HG03521 (cell line): ENCODE results near the gene MCAM.

Experiments
- ATAC-seq: cut with Tn5 transposase; IDR thresholded peaks from one replicate; pipeline ENCODE4 v1.9.1; 2021; ENCODE audit warnings: mild to moderate bottlenecking, moderate library complexity; ENCODE audit not compliant: unreplicated experiment

The MCAM gene

GRCh38 chr11:119332111-119332765, 15.3 kb upstream of the MCAM start:
- no peak for ATAC-seq

GRCh38 chr11:119330237-119330636, 13.3 kb upstream of the MCAM start:
- no peak for ATAC-seq

DNA sequence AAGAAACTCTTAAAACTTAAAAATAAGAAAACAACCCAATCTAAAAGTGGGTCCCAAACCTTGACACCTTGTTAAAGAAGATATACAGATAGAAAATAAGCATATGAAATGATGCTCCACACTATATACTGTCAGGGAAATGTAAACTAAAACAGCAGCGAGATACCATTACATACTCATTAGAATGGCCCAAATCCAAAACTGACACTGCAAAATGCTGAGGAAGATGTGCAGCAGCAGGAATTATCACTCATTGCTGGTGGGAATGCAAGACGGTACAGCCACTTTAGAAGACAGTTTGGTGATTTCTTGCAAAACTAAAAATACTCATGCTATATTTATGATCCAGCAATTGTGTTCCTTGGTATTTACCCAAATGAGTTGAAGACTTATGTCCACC, 12.4 kb upstream of the MCAM start:
- no peak for ATAC-seq

- no peak for ATAC-seq
Observed at GRCh38 chr11:119324189-119324588, 7.3 kb upstream of the MCAM start.

DNA sequence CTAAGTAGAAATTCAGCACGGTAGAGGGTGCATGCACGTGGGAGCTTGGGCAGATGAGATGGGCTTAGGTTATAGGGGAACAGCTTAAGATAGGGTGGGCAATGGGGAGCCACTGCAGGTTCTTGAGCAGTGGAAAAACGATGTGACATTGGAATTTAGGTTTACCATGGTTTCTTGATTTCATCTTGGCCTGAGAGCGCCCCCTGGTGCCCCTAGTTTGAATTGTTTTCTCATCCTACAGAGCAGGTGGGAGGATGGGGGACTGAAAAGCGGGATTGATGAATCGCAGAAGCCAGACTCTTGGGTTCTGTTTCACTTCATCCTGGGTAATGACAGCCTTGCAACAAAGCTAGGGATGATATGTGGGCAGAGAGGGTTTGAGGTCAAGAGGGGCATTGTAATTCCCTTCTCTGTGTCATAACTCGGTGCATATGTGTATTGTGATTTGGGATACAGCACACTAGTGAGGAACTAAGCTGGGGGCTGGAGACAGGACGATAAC, 6.7 kb upstream of the MCAM start:
- ATAC-seq = no peak

DNA sequence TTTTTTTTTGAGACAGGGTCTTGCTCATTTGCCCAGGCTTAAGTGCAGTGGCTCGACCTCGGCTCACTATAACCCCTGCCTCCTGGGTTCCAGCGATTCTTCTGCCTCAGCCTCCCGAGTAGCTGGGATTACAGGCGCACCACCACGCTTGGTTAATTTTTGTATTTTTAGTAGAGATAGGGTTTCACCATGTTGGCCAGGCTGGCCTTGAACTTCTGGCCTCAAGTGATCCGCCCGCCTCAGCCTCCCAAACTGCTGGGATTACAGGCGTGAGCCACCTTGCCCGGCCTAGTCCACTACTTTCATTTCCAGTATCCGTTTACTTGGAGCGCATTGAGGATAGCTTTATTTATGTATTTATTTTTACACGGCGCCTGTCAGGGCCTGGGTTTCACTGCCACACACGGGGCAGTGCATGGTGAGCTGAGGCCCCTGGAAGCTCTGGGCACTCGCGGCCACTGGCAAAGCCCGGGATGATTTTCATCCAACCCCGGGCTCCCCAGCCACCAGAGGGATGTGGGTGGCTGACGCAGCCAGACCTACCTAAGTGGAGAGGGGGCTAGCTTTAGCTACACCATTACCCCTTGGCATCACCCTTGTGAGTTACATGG, 6.1 kb upstream of the MCAM start:
- ATAC-seq = no peak

DNA sequence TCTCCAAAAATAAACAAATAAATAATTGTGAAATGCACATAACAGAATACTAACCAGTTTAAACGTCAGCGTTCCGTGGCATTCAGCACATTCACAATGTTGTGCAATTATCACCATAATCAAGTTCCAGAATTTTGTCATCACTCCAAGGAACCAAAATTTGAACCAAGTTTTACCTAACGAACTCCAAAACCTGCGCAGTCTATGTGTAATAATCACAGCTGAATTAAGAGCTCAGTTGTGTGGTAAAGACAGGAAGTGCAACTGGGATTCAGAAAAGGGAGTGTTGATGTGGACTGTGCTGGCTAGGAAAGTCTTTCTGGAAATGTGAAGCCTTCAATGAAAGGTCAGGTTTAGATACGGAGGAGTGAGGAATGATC, 5.4 kb upstream of the MCAM start:
- ATAC-seq = no peak

DNA sequence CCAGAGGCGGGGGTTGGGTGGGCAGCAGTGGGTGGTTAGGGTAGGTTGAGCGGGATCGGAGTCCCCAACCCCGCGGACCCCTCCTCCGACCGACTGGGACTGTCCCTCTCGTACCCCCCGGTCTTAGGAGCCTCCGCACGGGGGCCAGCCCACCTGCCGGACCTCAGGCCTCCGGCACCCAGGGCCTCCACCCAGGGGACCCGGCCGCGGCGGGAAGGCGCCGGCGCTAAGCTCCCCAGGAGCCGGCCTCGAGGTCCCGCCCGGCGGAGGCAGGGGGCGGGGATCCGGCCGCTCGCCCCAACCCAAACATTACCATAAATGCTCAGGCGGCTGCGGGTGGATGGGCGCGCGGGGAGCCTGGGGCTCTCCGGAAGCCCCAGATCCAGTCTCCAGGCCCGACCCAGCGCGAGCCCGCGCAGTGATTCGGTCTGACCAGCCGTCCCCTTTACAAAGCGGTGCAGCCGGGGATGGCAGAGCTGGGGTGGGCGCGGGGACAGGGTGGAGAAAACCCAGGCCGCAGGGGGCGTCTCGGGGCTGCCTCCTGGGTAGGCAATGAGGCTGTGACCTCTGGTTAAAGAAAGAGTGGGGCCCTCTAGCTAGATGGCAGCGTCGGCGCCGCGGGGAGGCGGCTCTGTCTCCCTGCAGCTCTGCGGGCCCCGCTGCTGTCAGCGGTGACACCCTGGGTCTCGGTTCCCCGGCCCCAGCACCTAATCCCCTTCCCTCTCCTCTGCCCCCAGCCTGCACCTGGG, 4.0 kb upstream of the MCAM start:
- ATAC-seq = peak; percentile 35

DNA sequence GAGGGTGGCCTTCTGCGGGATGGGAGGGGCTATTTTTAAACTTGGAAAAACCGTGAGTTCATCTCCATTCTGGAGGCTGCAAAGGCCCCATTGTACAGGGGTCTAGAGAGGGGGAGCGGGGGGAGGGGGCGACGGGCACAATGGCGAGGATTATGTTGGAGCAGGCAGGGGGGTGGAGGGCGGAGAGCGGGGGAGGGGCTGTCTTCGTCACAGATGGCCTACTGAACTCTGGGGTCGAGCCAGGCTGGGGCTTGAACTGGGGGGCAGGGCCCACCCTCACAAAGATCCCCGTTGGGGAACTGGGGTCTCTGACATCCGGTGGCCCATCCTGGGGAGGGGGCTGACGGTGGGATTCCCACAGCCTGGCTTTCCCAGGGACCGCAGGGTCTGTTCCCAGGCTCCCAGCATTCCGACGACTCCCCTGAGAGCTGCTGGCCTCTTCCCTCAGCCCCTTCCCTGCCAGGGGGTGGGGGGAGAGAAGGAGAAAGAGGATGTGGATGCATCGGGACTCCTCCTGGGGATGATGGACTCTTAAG, 3.4 kb upstream of the MCAM start:
- no peak for ATAC-seq

DNA sequence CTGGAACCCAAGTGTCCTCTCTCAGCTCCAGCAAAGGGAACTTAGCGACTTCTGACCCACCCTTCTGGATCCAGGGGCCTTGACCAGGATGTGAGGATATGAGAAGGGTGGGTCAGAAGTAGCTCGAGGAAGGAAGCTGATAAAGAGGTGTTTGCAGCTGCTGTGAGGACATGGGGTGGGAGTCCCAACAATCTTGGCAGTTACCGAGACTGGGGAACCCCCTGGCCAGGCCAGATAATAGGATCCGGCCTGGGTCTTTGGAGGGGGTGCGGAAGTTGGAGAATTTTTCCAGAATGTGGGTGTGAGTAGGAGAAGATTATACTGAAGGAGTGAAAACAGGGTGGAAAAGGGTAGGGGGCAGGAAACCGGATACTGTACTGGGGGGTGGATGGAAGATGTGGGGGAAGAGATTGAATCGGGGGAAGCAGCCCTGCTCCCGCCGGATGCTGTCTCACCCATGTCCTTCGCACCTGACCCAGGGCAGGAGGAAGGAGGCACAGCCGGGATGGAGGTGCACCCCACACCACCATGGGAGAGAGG, 2.8 kb upstream of the MCAM start:
- no peak for ATAC-seq

- no peak for ATAC-seq
Observed at GRCh38 chr11:119319136-119319699, 2.3 kb upstream of the MCAM start.

DNA sequence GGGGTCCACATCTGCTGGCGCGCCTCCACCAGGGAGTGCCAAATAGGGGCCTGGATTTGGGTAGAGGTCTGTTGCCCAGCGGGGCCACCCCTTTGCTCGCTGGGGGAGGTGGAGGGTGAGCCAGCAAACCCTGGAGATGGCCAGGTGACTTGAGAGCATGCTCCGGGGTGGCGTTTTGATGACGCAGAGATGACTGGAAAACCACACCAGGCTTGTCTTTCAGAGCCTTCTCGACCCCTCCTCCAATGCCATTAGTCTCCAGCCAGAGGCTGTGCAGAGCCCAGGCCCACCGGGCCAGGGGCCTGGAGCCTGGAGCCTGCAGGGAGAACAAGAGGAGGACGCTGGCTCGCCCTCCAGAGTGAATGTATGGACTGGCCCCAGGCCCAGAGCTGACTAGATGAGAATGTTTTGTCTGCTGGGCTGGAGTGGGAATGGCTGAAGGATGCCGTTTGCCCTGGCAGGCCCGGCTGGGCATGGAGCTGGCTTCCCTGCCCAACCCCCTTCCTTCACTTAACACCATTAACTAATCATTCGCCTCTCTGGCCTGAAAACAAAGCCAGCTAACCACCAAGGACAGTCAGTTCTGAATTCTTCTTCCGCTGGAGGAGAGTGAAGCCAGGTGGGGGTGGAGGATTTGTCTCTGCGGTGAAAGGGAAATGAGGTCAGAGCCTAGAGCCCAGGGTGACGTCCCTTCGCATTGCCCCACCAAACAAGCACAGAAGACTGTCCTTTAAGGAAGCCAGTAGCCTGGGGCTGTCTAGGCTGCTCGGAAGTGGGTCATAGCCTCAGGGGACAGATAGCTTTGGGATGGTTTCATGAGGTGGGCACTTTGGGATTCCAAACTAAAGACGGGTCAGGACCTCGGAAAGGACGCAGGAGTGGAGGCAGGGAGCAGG, 1.6 kb upstream of the MCAM start:
- ATAC-seq = no peak

DNA sequence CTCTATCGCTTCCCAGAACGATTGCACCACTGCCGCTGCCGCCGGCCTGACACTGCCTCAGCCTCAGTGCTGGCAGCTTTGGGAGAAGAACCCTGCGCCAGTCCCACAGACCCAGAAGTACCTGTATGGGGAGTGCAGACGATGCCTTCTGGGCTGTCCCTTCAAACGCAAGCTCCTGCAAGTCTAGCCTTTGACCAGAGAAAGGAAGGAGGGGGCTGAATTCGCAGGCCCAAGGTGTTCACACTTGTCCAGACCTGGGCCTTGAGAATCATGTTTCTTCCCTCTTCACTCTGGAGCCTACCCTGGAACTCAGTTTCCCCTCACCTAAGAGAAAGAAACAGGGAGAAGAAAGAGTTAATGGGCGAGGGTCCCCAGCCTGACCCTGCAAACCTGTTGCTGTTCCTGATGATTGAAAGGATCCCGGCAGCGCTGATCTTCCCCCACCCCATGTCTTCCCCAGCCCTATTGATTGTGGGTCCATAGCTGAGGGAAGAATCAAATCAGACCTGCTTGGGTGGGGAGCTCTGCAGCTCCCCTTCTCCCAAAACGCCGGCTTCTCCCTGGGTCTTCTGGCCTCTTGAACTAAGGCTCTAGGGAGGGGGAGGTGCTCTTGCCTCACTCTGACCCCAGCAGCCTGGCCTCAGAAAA, 786 bp upstream of the MCAM start:
- ATAC-seq = no peak

DNA sequence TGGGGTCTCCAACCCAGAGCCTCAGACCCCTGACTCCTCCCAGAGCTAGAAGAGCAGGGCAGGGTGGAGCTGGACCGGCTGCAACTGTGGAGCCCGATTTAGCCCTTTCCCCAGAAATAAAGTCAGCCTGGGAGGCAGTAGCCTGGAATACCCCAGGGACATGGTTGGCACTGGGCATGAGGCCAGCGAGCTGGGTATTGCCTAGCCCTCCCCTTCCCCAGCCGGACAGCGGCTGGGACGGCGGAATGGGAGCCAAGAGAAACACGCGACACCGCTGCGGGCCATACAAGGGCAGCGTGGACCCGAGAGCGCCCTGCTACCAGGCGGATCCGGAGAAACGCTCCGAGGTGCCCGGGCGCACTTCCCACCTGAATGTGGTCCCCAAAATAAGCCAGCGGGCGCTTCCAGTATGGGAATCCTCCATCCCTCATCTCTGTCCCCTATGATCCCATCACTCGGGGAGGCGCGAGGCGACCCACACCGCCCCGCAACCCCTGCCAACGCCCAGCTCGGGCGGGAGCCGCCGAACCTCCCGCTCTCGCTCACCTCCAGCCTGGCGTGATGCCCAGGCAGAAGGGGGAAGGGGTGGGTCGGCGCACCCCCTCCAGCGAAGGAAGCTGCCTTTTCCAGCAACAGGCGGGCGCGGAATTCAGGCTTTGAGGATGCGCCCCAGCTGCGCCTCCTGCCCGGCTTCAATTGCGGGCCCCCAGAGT, 758 bp downstream of the MCAM start:
- ATAC-seq = no peak

DNA sequence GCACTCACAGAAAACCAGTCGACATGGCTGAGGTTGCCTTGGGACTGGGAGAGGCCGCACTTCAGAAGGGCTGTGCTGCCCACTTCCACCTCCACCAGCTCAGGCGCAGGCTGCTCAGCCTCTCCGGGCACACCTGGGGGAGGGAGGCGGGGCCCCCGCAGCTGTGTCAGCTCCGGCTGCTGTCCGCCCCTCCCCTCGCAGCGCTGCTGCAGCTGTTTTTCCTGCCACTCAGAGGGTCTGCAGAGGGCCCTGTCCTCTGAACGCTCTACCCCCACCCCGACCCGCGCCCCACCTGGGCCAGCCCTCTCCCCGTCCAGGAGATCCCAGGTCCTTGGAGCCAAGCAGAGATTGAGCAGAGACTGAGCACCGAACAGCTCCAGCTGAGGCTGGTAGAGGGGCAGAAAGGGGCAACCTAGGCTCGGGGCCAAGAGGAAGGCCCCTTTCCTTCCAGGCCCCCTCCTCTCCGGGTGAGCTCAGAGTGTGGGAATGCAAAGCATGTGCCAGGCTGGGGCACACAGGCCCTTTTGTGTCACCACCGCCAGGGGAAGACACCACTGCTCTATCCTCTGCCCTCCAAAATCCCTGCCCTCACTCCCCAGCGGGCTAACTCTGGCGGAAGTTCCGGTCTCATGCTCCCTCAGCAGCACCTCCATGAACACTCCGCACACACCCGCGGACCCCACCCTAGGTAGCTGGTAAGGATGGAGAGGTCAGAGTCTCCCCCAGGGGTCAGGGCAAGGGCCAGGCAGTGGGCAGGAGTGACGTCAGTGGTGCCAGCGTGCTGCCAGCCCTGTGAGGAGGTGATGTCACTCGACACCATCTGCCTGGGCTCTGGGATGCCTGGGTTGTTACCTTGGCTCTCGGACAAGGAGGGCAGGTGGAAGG, 1.6 kb downstream of the MCAM start:
- ATAC-seq = no peak

DNA sequence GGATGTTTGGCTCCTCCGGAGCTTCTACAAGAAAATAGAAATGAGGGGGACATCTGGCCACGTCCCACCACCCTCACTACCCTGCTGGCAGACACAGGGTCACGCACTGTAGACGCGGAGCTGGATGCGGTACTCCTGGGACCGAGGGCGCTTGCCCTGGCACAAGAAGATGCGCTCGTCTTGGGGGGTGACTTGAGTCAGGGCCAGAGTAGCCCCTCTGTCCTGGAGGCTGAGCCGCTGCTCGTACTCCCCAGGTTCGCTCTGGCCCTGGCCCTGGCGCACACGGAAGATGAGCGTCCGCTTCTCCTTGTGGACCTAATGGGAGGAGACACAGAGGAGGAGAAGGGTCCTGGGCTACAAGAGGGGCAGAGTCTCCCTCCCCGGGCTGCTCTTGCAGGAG, 2.2 kb downstream of the MCAM start:
- no peak for ATAC-seq

GRCh38 chr11:119310682-119311052, 6.3 kb downstream of the MCAM start:
- no peak for ATAC-seq

GRCh38 chr11:119309953-119310681, 6.8 kb downstream of the MCAM start:
- ATAC-seq = no peak
